Endodermal cell (in vitro differentiated cells): ENCODE measurements around the gene ITGA6. TPM values are rescaled to one million over a fixed set of nuclear protein-coding genes. Genes with fewer than 3 reads are reported as not detected.

ENCODE experiments used
- DNase-seq: peaks from one replicate; pipeline ENCODE4 v3.0.0-alpha.2; 2017
- H3K27ac ChIP-seq: 2 replicates; pipeline ENCODE4 v1.5.1; 2013; ENCODE audit warnings: mild to moderate bottlenecking, low read depth, low read length, moderate library complexity
- H3K27me3 ChIP-seq: 2 replicates; pipeline ENCODE4 v1.6.1; 2013; ENCODE audit warnings: mild to moderate bottlenecking, low read length, moderate library complexity; ENCODE audit not compliant: insufficient read depth, control insufficient read depth, poor library complexity, severe bottlenecking
- H3K36me3 ChIP-seq: 2 replicates; pipeline ENCODE4 v1.7.0; 2013; ENCODE audit warnings: mild to moderate bottlenecking, low read length, moderate library complexity; ENCODE audit not compliant: control insufficient read depth, insufficient read depth
- H3K4me1 ChIP-seq: one replicate; pipeline ENCODE4 v1.7.0; 2013; ENCODE audit warnings: low read length; ENCODE audit not compliant: control insufficient read depth, insufficient read depth
- H3K4me3 ChIP-seq: 2 replicates; pipeline ENCODE4 v1.5.1; 2013; ENCODE audit warnings: mild to moderate bottlenecking, low read length, moderate library complexity
- H3K9ac ChIP-seq: 2 replicates; pipeline ENCODE4 v1.6.1; 2013; ENCODE audit warnings: mild to moderate bottlenecking, low read length, moderate library complexity; ENCODE audit not compliant: poor library complexity, severe bottlenecking; ENCODE audit errors: extremely low read depth
- H3K9me3 ChIP-seq: 2 replicates; pipeline ENCODE4 v1.6.1; 2013; ENCODE audit warnings: mild to moderate bottlenecking, low read length, moderate library complexity; ENCODE audit not compliant: control insufficient read depth
- H3K27ac Mint-ChIP-seq: 2 replicates; pipeline ENCODE4 v1.8.0; 2020; ENCODE audit warnings: mixed read lengths
- H3K27me3 Mint-ChIP-seq: 2 replicates; pipeline ENCODE4 v1.8.0; 2021; ENCODE audit warnings: mild to moderate bottlenecking, mixed read lengths; ENCODE audit not compliant: insufficient read depth
- H3K36me3 Mint-ChIP-seq: 2 replicates; pipeline ENCODE4 v1.8.0; 2020; ENCODE audit warnings: low read depth, mixed read lengths
- H3K4me1 Mint-ChIP-seq: 2 replicates; pipeline ENCODE4 v1.8.0; 2020; ENCODE audit warnings: mixed read lengths
- H3K4me3 Mint-ChIP-seq: 2 replicates; pipeline ENCODE4 v1.8.0; 2020; ENCODE audit warnings: mild to moderate bottlenecking, moderate library complexity, mixed read lengths
- H3K9me3 Mint-ChIP-seq: 2 replicates; pipeline ENCODE4 v1.8.0; 2020; ENCODE audit warnings: mild to moderate bottlenecking, mixed read lengths
- WGBS, 2 experiments: methylation state at CpG; one replicate each; pipeline versions ENCODE4 v1.1.5 to v1.1.7; 2013; ENCODE audit warnings: missing lambda C conversion rate in 2 of 2, mixed read lengths in 1 of 2; ENCODE audit not compliant: insufficient coverage in 1 of 2, insufficient read length in 1 of 2; 5-methylcytosine and 5-hydroxymethylcytosine counted together
- total RNA-seq, 2 donors: library from RNA; stranded (reverse); fragmentation: NEBNext Ultra II Directional in 1 of 2; extraction: Animal tissue kit (Norgen Biotek cat#: 25700) in 1 of 2; gene quantifications; 2 replicates in 1 of 2; 3 replicates in 1 of 2; pipeline ENCODE4 v1.2.1, GENCODE V29; 2021
- TF ChIP-seq, protein P1 (sequence below): fragments of 200-600 bp; sonication (generic); conservative IDR thresholded peaks from 2 replicates; pipeline ENCODE4 v1.5.0; 2021; ENCODE audit warnings: antibody characterized with exemption, mild to moderate bottlenecking

Gene ITGA6
- total RNA-seq, 2 donors from 2014 or later = 35.8 to 45.7 TPM

GRCh38 chr2:172416447-172417058 lies 10.8 kb upstream of the ITGA6 start:
- Mint-ChIP-seq H3K4me3 (no peak overlapping the region), H3K4me1 (peaks cover 7% of the 10 kb centered on the region), H3K9me3 (peaks cover 4% of the 10 kb centered on the region), H3K27ac (no peak overlapping the region), H3K27me3 (peaks cover 38% of the 10 kb centered on the region), H3K36me3 (no peaks in the 10 kb centered on the region)
- H3K4me3 ChIP-seq = no peak overlapping the region
- H3K27ac ChIP-seq = no peak overlapping the region
- no peaks in the 10 kb centered on the region for H3K27me3 ChIP-seq
- no peaks in the 10 kb centered on the region for H3K36me3 ChIP-seq
- WGBS, 2 experiments = 90% methylated on average over 1 of the region's 1 CpG; no CpG with 5 or more reads in 1 of the 2 experiments
- no peaks in the 10 kb centered on the region for H3K4me1 ChIP-seq
- H3K9me3 ChIP-seq = peaks cover 8% of the 10 kb centered on the region
- H3K9ac ChIP-seq = no peak overlapping the region
- TF ChIP-seq, protein P1, sequence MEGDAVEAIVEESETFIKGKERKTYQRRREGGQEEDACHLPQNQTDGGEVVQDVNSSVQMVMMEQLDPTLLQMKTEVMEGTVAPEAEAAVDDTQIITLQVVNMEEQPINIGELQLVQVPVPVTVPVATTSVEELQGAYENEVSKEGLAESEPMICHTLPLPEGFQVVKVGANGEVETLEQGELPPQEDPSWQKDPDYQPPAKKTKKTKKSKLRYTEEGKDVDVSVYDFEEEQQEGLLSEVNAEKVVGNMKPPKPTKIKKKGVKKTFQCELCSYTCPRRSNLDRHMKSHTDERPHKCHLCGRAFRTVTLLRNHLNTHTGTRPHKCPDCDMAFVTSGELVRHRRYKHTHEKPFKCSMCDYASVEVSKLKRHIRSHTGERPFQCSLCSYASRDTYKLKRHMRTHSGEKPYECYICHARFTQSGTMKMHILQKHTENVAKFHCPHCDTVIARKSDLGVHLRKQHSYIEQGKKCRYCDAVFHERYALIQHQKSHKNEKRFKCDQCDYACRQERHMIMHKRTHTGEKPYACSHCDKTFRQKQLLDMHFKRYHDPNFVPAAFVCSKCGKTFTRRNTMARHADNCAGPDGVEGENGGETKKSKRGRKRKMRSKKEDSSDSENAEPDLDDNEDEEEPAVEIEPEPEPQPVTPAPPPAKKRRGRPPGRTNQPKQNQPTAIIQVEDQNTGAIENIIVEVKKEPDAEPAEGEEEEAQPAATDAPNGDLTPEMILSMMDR = no peak
- no peak for DNase-seq

- 82 to 100% methylated on average over 1 to 3 of the region's 3 CpGs for WGBS, 2 experiments
- no peaks in the 10 kb centered on the region for H3K4me1 ChIP-seq
These were observed 7.2 kb upstream of the ITGA6 start for GRCh38 chr2:172420216-172420615.

DNA sequence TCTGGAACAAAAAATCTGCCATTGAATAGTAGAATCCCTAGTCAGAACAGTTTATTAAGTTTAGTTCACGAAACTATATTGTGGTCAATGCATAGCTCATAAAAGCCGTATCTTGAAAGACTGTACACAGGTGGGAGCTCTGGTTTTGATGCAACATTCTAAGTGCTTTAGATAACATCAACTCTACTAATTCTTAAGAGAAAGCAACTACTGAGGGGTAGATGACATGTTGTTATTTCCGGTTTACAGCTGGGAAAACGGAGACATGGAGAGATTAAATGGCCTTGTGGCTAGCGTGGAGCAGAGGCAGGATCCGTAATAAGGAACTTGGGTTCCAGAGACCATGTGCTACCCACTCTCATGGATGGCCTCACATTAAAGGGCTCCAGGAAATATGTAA lies 4.2 kb upstream of the ITGA6 start:
- DNase-seq = no peak
- Mint-ChIP-seq H3K4me3 (no peak overlapping the region), H3K9me3 (peaks cover 4% of the 10 kb centered on the region), H3K36me3 (no peaks in the 10 kb centered on the region), H3K27me3 (peaks cover 75% of the 10 kb centered on the region), H3K4me1 (peaks cover 6% of the 10 kb centered on the region), H3K27ac (no peak overlapping the region)
- no peaks in the 10 kb centered on the region for H3K36me3 ChIP-seq
- H3K27me3 ChIP-seq = peaks cover 30% of the 10 kb centered on the region
- no peak overlapping the region for H3K27ac ChIP-seq
- no peaks in the 10 kb centered on the region for H3K4me1 ChIP-seq
- H3K9ac ChIP-seq = no peak overlapping the region
- H3K4me3 ChIP-seq = no peak overlapping the region
- TF ChIP-seq, protein P1 = no peak
- WGBS, 2 experiments = 95 to 100% methylated on average over 4 to 6 of the region's 6 CpGs
- H3K9me3 ChIP-seq = no peaks in the 10 kb centered on the region

More at GRCh38 chr2:172420216-172420615, 7.2 kb upstream of the ITGA6 start:
- Histone ChIP-seq H3K36me3 (no peaks in the 10 kb centered on the region), H3K27ac (no peak overlapping the region), H3K4me3 (no peak overlapping the region), H3K9ac (no peak overlapping the region), H3K9me3 (peaks cover 8% of the 10 kb centered on the region), H3K27me3 (peaks cover 11% of the 10 kb centered on the region)
- TF ChIP-seq, protein P1 = no peak
- Mint-ChIP-seq H3K4me3 (no peak overlapping the region), H3K27ac (no peak overlapping the region), H3K27me3 (peaks cover 64% of the 10 kb centered on the region), H3K4me1 (peaks cover 10% of the 10 kb centered on the region), H3K36me3 (no peaks in the 10 kb centered on the region), H3K9me3 (peaks cover 4% of the 10 kb centered on the region)
- no peak for DNase-seq
